GM19455 (cell line): Measurements from ENCODE around the gene UNC13D.
"Not testable (repeated sequence)": the region's sequence is repeated elsewhere in the genome, so short reads cannot be mapped to it uniquely, and the experiment has no call there.

ENCODE experiments used
- ATAC-seq: cut with Tn5 transposase; IDR thresholded peaks from one replicate; pipeline ENCODE4 v1.9.1; 2021; ENCODE audit not compliant: unreplicated experiment

The UNC13D gene

DNA sequence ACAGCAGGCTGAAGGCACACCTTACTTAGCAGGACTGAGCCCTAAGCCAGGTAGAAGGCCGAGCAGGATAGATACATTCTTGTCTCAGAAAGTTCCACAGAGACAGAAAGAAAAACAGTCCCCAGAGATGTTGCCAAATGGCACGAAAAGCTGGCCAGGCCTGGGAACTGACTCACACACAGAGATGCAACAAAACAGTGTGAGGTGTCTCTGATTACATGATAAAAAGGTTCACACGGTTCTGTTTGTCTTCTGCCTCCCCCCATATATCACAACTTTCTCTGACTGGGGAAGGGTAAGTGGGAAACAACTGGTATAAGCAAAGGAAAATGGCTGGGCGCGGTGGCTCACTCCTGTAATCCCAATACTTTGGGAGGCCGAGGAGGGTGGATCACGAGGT, 9.2 kb upstream of the UNC13D start:
- no peak for ATAC-seq

DNA sequence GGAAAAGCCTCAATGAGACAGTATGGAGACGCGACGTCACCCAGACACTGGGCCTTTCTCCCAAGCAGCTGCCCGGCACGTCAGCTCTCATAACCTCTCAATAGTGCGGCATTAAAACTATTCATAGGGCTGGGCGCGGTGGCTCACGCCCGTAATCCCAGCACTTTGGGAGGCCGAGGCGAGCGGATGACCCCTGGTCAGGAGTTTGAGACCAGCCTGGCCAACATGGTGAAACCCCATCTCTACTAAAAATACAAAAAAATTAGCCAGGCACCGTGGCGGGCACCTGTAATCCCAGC, 7.4 kb upstream of the UNC13D start:
- not testable (repeated sequence) for ATAC-seq

GRCh38 chr17:75850928-75851692, 6.9 kb upstream of the UNC13D start:
- ATAC-seq = no peak

GRCh38 chr17:75849724-75850123, 5.5 kb upstream of the UNC13D start:
- ATAC-seq = no peak

- no peak for ATAC-seq
These were observed 5.1 kb upstream of the UNC13D start for GRCh38 chr17:75849279-75849646.

GRCh38 chr17:75848523-75849278, 4.5 kb upstream of the UNC13D start:
- no peak for ATAC-seq

DNA sequence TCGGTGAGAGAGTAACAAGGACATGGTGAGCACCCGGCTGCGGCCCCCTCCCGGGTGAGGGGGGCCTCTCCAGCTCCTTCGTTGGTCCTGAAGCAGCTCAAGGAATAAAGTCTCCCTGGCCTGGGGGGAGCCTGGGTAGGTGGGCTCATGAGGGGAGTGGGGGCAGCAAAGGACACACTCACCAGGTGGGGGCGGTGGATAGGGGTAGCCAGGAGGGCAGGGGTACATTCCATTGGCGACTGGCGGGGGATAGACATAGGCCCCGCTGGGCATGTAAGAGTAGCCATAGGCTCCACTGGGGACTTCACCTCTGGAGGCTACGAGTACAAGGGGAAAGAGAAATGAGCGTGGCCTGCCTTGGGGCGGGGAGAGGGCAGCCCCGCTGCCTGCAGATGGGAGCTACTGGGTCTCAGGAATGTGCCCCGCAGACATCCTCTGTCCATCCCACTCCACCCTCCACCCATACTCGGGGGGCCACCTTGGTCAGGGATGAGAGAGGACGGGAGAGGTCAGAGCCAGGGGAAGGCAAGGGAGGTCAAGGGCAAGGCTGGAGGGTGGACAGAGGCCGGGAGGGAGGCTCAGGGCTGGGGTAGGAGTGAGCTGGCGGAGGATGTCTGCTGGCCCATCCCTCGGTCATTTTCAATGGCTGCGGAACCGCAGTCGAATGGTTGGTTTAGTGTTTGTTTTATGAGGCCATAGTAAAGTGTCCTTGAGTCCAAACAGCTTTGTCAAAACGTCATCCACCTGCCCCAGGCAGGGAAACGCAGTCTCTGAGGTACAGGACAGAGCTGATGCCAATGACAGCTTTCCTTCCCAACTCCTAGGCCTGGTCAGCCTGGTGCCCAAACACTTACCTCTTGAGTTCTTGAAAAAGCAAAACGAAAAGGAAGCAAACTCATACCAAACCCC, 3.7 kb upstream of the UNC13D start:
- ATAC-seq = no peak

DNA sequence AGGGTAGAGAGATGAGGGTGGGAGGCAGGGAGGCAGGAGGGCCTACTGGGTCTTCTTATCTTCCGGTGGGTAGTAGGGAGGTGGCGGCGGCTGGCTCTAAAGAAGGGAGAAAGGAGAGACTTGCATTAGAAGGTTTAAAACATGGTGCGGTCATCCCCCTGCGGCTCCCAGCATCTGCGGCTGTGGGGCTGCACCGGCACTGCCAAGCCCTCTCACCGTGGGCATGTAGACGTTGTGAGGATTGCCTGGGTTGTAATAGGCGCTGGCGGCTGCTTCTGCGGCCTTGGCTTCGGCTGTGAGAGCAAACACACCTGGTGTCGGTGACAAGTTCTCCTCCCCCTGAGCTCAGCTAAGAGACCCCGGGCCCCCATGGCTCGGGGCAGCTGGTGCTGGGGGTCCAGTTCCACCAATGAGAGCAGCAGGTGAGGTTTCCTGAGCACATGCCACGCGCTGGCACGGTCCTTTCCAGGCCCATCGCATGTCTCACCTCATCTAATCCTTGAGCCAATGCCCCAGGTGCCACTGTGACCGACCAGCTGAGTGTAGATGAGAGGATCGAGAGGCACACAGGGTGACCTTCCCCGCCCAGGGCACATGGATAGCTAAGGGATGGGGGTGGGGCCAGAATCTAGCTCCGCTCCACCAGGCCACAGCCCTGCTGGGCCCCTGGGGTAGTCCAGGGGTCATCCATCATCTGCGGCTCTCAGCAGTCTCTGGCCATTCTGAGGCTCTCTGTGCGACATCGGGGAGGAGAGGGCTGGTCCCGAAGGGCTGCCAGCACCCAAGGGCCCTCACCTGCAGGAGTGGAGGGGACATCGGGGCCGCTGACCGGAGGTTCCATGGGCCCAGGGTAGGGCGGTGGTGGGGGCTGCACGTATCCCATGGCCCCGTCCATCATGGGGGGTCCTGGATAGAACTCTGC, 2.7 kb upstream of the UNC13D start:
- ATAC-seq = no peak

DNA sequence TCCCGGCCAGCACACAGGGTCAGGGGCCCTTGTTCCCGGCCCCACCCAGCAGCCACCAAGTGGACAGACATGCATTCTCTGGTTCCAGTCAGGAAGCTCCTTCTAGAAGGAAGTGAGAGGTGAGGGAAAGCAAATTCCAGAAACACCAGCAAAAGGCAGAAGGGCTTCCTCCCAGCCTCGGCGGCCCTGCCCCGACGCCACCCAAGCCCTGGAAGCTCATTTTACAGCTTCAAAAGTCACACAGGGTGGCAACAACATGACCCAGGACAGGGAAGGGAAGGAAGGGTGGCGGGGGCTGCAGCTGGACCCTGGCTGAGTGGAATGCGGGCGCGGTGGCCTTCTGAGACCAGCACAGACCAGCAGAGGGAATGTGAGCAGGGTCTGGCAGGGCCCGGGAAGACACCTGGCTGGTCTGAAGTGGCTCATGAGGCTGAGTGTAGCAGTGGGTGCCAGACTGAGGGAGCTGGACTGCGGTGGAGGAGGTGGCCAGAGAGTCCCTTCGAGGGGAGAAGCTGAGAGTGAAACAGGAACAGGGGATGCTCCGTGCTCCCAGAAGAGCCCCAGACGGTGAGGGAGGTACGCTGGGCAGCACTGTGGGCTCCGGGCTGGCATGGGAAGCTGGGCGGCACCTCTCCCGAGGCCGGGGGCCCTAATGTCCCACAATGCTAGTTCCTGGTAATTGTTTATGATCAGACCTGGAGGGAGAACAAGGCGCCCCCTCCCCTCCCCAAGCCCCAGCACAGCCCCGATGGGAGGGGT, 1.9 kb upstream of the UNC13D start:
- no peak for ATAC-seq

DNA sequence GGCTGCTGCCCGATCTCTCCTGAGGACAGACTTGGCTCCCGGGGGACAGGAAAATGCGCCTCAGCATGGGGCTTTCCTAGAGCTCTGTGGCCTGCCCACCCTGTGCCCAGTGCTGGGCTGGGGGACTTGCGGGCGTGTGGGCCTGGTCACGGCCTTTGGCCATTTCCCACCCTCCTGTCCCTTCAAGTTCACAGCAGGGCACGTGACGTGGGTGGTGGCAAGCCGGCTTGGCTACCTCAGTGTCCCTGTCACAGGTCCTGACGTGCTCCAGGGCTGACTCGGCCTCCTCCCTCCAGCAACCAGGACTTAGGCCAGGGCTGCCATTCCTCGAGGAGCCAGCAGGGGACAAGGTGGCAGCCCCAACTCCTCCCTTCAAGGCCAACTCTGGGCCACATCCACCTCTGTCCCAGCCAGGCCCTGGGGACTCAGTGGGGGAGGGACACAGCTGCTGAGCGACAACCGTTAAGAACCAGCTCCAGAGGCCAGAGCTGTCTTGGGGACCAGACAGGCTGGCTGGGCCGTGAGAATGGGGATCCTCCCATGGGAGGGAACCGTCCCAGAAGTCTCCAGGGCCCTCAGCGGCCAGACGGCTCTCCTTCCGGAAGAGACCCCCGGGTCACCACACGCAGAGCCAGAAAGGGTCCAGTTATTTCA, 981 bp upstream of the UNC13D start:
- ATAC-seq = peak; percentile 67

DNA sequence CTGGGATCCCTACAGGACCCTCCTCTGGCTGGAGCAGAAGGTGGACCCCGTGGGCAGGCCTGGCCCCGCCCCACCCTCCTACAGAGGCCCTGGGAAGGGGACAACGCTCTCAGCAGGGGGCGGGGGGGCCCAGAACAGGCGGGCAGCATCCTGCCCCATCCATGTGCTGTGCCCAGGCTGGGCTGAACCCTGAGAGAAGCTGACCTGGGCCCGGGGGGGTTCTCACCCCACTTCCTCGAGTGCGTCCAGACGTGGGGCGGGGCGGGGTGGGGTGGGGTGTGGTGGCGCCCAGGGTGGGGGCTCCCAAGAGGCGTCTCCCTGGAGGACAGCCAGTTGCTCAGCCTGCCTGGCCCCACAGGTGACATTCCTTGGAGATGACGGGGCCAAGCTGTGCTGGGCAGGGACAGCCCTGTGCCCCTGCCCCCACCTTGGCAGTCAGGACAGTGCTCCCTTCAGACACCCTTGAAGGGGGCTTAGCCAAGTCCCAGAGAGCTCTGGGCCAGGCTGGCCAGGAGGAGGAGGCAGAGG, 390 bp upstream of the UNC13D start:
- ATAC-seq = peak; percentile 18

DNA sequence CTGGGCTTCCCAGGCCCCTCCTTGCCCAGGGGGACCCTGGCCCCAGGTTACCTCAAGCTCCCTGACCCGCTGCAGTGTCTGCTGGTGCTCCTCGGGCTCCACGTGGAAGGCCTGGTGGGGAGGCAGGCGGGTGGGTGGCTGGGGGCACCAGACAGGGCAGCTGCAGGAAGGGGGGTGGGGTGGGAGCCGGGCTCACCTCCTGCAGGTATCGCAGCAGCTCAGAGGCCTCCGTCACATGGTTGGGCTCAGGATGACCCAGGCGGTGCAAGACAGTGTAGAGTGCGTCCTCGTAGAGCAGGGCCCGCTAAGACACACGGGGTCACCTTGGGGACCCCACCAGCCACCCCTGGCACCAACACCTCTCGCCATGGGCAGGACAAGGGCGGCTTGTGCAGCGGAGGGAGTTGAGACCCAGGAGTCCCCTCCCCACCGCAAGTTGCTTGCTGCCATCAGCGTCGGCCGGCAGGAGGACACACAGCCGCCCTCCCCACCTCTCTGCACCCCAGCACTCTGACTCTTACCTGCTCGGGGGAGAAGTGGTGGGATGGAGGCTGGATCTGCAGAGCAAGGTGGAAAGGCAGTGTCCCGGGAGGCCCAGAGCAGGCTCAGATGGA, 1.1 kb downstream of the UNC13D start:
- no peak for ATAC-seq

- no peak for ATAC-seq
These were observed 1.8 kb downstream of the UNC13D start for GRCh38 chr17:75842411-75842810.

GRCh38 chr17:75840799-75841164, 3.4 kb downstream of the UNC13D start:
- no peak for ATAC-seq

DNA sequence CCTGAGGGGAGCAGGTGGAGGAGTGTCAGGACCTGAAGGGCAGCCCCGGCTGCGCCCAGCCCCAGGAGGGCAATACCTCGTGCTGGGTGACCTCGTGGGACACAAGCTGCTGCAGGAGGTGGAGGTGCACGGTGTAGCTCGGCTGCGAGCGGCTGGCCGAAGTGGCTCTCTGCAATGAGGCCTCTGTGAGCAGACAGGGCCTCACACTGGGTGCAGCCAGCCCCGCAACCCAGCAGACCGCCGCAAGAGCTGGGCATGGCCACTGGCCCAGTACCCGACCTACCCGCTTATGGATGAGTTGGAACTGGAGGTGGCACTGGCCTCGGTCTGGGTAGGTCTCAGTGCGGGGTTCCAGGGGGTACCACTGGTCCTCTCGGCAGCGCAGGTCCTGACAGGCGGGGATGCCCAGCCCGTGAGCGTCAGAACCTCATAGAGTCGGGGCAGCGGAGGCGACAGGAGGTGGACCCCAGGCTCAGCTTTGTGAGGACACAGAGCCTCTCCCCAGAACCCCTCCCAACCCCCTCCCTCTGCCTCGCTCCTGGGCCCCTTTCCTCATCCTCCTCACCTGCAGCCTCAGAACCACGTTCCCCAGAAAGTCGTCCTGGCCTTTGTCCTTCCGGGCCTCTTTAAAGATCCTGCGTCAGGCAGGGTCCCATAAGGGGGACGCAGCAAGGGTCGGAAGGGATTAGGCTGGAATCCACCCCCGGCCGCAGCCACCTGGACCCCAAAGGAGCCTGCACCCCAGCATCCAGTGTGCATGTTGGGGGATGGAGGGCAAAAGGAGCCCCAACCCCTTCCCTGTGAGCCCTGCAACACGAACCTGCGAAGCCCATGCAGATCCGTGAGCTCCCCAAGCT, 4.0 kb downstream of the UNC13D start:
- no peak for ATAC-seq

GRCh38 chr17:75838410-75838809, 5.8 kb downstream of the UNC13D start:
- no peak for ATAC-seq

GRCh38 chr17:75837899-75838298, 6.3 kb downstream of the UNC13D start:
- no peak for ATAC-seq

GRCh38 chr17:75836605-75837004, 7.6 kb downstream of the UNC13D start:
- ATAC-seq = no peak
